ENCODE measurements around the gene KCNN4.

The KCNN4 gene

DNA sequence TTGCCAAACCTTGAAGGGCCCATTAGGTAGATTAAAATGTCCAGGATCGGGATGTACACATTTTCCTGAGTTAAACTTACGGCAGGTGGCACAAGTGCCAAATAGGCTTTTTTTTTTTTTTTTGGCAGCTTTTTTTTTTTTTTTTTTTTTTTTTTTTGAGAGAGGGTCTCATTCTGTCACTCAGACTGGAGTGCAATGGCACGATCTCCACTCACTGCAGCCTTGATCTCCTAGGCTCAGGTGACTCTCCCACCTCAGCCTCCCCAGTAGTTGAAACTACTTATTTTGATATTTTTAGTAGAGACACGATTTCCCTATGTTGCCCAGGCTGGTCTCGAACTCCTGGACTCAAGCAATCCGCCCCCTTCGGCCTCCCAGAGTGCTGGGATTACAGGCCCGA lies 55.9 kb downstream of the KCNN4 start:
- in situ Hi-C loops (cut with MboI; ENCODE audit: low sequenced_read_pairs): no loop called here

DNA sequence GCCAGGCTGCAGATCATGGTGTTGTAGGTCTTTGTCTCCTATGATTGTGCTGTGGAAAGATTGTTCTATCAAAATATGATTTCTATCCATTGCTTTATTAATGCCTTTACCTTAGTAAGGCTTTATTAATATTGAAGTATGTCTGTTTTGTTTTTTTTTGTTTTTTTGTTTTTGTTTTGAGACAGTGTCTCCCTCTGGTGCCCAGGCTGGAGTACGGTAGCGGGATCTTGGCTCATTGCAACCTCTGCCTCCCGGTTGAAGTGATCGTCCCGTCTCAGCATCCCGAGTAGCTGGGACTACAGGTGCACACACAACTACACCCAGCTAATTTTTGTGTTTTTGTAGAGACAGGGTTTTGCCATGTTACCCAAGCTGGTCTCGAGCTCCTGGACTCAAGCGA lies 57.2 kb downstream of the KCNN4 start:
- in situ Hi-C loops (cut with MboI; ENCODE audit: low sequenced_read_pairs): no loop called here

DNA sequence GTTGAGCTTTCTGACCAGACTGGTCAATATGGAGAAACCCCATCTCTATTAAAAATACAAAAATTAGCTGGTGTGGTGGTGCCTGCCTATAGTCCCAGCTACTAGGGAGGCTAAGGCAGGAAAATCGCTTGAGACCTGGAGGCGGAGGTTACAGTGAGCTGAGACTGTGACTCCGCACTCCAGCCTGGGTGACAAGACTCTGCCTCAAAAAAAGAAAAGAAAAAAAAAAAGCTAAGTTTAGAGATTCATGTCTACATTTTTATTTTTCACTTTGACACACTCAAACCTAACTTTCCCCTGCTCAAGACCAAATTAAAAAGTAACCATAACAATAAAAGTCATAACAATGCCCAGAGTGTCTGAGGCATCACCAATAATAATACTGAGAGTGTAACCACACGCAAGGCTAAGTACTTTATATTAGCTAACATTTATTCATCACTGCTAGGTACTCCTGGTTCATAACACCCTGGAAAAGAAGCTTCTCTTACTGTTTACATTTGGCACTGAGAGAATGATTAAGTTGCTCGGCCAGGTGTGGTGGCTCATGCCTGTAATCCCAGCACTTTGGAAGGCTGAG lies 59.2 kb downstream of the KCNN4 start:
- in situ Hi-C loops (cut with MboI; ENCODE audit: low sequenced_read_pairs): no loop called here

DNA sequence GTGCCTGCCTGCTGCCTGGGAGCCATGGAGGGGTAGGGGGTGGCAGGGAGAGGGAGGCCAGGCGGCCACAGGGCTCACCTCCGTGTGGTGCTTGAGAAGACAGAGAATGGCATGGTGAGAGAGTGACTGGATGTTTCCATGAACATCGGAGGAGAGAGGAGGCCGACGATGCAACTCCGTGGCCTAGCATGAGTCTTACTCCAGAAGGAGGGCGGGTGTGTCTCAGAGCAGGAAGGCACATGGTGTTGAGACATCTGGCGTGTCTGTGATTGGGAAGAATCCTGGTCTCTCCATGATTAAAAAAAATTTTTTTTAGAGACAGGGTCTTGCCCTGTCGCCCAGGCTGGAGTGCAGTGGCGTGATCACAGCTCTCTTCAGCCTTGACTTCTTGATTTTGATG lies 59.8 kb downstream of the KCNN4 start:
- in situ Hi-C loops (cut with MboI; ENCODE audit: low sequenced_read_pairs): no loop called here

DNA sequence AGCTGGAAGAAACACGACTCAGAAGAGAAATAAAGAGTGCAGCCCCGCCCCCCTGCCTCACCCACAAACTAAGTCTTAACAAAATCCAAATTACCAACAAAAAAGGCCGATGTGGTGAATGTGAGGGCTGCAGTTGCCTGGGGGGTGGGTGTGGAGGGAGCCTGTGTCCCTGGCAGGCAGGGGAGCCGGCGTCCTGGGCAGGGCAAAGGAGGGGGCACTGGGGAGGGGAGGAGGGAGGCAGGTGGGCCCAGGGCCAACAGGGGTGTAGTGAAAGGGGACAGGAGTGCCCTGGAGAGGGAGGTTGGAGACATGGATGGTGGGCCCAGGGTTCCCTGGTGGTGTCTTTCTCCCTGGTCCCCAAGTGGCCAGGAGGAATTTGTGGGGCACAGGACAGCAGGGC lies 60.9 kb downstream of the KCNN4 start:
- in situ Hi-C loops (cut with MboI; ENCODE audit: low sequenced_read_pairs): no loop called here

DNA sequence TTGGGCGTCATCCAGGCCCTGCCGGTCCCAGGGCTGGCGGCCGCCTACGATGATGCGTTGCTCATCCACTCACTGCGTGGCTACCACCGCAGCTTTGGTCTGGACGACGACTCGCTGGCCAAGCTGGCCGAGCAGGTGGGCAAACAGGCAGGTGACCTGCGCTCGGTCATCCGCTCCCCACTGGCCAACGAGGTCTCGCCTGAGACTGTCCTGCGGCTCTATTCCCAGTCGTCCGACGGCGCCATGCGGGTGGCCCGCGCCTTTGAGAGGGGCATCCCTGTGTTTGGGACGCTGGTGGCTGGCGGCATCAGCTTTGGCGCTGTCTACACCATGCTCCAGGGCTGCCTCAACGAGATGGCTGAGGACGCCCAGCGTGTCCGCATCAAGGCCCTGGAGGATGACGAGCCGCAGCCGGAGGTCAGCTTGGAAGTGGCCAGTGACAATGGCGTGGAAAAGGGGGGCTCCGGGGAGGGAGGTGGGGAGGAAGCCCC lies 61.4 kb downstream of the KCNN4 start:
- in situ Hi-C loops (cut with MboI; ENCODE audit: low sequenced_read_pairs): no loop called here

DNA sequence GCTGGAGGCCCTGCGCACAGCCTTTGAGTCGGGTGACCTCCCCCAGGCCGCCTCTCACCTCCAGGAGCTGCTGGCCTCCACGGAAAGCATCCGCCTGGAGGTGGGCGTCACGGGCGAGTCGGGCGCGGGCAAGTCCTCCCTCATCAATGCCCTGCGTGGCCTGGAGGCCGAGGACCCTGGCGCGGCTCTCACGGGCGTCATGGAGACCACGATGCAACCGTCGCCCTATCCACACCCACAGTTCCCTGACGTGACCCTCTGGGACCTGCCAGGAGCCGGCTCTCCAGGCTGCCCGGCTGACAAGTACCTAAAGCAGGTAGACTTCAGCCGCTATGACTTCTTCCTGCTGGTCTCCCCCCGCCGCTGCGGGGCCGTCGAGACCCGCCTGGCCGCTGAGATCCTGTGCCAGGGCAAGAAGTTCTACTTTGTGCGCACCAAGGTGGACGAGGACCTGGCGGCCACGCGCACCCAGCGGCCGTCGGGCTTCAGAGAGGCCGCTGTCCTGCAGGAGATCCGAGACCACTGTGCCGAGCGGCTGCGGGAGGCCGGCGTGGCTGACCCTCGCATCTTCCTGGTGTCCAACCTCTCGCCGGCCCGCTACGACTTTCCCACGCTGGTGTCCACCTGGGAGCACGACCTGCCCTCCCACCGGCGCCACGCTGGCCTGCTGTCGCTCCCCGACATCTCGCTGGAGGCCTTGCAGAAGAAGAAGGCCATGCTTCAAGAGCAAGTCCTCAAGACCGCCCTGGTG lies 62.0 kb downstream of the KCNN4 start:
- in situ Hi-C loops (cut with MboI; ENCODE audit: low sequenced_read_pairs): no loop called here

Data from HL-60/S4 treated with phorbol 12-myristate 13-acetate at 8.2 ng/mL for 4 days and 3 days (cell line).